Measurements from ENCODE around the gene GUCY2D.

GRCh38 chr17:8022360-8023003 lies 20.1 kb downstream of the GUCY2D start:
- TF ChIP-seq ZNF8 (CRISPR knock-in tag; IDR thresholded peaks at IDR 0.05) (no peak), ZC3H10 (CRISPR knock-in tag; IDR thresholded peaks at IDR 0.05) (no peak), BACH2 (CRISPR knock-in tag; IDR thresholded peaks at IDR 0.05; ENCODE audit: borderline replicate concordance) (no peak), ZFP30 (CRISPR knock-in tag; IDR thresholded peaks at IDR 0.05) (no peak), ZNF565 (CRISPR knock-in tag; conservative IDR thresholded peaks at IDR 0.05; ENCODE audit: low read depth) (no peak), SNAI2 (CRISPR knock-in tag; IDR thresholded peaks at IDR 0.05) (no peak), ESRRG (CRISPR knock-in tag; IDR thresholded peaks at IDR 0.05) (no peak), ARNTL (CRISPR knock-in tag; IDR thresholded peaks at IDR 0.05; ENCODE audit: borderline replicate concordance, low read depth) (no peak)
